ENCODE data around the gene ITPK1. TPM values are rescaled to one million over a fixed set of nuclear protein-coding genes. Genes with fewer than 3 reads are reported as not detected.

Gene ITPK1
- polyA plus RNA-seq, 4 donors: 26.9 to 36.1 (median 34.2) TPM

DNA sequence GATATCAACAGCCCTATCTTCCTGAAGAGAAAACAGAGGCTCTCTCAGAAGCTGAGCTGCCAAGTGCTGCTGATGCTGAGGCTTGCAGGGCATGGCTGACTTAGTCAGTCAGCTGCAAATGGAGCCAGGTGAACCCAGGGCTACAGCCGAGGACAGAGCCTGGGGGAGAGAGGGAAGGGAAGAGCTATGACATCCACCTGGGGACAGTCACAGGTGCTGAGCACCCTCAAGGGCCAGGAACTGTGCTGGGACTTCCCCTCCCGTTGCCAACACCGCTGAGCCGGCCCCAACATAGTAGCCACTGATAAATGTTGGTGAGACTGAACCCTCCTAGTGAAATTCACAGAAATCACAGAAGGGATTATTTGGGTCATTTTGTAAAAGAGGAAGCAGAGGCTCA is 199.5 kb downstream of the ITPK1 start:
- DNase-seq (ENCODE audit: low read depth in 4 of 4, low spot score in 2 of 4): no peak

- peak in 2 of 4 donors; percentile 20 to 45 for DNase-seq (ENCODE audit: low read depth in 4 of 4, low spot score in 2 of 4)
These were observed 201.6 kb downstream of the ITPK1 start for GRCh38 chr14:92914087-92914656.

- no peak for DNase-seq (ENCODE audit: low read depth in 4 of 4, low spot score in 2 of 4)
These were observed 208.3 kb downstream of the ITPK1 start for GRCh38 chr14:92907316-92907911.

DNA sequence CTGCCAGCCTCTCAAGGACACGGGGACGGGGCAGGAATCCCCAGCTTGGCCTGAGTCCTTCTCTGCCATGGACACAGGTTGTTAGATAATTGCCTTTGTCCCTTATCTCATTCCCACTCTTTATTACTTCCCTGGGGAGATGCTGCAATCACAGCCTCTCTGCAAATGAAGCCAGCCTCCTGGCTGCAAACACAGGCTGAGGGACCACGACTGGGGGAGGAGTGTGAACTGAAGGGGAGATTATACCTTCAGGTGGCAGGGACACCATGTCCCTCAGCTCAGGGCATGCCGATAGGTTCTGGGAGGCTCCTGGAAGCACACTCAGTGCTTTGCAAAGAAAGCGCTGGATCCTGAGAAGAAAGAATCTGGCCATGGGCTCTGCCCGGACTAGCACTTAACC is 208.9 kb downstream of the ITPK1 start:
- DNase-seq (ENCODE audit: low read depth in 4 of 4, low spot score in 2 of 4): no peak

DNA sequence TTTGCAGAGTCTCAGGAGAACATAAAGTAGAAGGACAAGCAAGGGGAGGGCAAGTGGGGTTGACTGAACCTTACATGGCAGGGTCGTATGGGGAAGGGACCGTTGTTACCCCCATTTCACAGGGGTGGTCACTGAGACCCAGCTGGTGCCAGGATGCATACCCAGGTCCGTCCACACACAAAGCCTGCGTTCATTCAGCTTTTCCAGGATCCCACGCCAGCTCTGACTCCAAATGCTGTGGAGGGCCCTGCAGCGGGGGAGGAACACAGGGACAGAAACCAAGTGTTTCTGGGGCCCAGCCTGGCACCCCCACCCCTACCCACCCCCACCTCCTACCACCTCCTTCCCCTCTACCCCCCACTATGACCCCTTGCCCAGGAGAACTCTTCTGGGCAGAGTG is 209.3 kb downstream of the ITPK1 start:
- DNase-seq (ENCODE audit: low read depth in 4 of 4, low spot score in 2 of 4): no peak

DNA sequence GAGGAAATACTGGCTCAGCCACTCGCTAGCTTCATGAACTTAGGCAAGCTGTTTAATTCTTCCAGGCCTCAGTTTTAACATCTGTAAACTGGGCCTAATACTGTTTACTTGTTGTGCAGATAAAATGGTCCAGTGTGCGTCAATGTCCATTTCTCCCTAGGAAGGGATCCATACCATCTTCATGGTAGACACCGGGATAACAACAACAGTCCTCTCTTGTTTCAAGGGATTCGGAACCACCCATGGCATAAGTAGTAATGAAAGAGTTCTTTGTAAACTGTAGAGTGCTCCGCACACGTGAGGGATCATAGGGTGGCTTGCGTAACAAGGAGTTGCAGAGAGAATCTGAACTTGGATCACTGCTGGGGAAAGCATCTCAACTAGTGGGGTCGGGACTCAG is 210.1 kb downstream of the ITPK1 start:
- no peak for DNase-seq (ENCODE audit: low read depth in 4 of 4, low spot score in 2 of 4)

- DNase-seq (ENCODE audit: low read depth in 4 of 4, low spot score in 2 of 4): no peak
These were observed 212.4 kb downstream of the ITPK1 start for GRCh38 chr14:92903359-92903758.

DNA sequence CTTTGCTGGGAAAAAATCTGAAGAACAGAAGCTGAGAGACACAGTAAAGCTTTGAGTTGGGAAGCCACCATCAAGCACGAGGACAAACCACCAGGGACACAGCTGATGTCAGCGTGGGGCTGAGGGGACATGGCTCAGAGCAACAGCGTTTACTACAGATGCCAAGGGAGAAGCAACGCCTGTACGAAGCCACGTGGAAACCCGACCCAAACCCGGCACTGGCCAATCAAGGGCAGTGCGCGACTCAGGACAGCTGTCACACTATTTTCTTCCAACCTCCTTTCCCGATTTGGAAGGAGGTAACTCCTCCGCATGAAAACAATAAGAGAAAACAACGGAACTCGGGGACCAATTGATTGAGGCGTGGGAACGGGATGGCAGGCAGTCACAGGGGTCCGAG is 213.0 kb downstream of the ITPK1 start:
- DNase-seq (ENCODE audit: low read depth in 4 of 4, low spot score in 2 of 4): no peak

DNA sequence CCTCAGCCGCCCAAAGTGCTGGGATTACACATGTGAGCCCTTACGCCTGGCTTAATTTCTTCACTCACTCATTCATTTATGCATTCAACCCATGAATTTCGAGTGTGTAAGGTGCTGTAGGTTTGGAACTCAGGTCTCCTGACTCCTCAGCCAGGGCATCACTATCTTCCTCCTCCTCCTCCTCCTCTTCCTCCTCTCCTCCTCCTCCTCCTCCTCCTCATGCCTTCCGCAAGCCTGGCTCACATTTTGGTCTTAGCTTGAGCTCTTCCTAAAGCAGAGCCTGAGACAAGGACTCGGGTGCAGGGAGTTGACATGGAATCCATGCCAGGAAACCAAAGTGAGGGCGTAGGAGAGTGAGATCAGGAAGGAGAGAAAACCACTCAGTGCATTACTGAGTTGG is 213.5 kb downstream of the ITPK1 start:
- DNase-seq (ENCODE audit: low read depth in 4 of 4, low spot score in 2 of 4): no peak

DNA sequence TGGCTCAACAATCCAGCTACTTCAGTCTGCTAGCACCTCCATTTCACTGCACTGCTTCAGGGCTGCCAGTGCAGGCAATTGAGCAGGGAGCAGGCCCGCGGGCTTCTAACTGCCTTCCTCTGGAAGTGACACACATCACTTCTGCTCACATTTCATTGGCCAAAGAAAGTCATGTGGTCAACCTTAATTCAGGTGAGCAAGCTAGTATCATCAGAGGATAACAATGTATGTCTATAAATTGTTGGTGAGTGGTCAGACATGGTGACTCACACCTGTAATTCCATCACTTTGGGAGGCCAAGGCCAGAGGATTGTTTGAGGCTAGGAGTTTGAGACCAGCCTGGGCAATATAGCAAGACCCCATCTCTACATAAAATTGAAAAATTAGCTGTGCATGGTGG is 215.1 kb downstream of the ITPK1 start:
- DNase-seq (ENCODE audit: low read depth in 4 of 4, low spot score in 2 of 4): no peak

- no peak for DNase-seq (ENCODE audit: low read depth in 4 of 4, low spot score in 2 of 4)
These were observed 217.1 kb downstream of the ITPK1 start for GRCh38 chr14:92898566-92899131.

- no peak for DNase-seq (ENCODE audit: low read depth in 4 of 4, low spot score in 2 of 4)
These were observed 217.7 kb downstream of the ITPK1 start for GRCh38 chr14:92897922-92898565.

DNA sequence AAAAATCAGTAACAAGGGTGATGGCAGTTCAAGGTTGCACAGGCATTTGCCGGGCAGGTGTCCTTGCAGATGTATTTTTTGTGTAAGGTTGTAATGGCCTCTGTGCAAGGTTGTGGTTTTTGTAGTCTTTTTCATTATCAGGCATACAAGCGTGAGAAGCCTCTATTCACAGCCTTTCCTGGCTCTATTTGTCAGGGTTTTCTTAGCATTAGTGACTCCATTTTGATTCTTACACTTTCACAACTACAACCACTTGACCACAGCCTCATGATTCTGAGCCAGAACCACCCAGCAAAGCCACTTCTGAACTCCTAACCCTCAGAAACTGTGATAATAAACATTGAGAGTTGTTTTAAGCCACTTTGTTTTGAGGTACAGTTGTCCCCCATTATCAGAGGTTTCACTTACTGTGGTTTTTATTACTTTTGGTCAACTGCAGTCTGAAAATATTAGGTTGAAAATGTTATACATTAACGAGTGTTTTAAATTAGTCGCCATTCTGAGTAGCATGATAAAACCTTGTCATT is 220.3 kb downstream of the ITPK1 start:
- no peak for DNase-seq (ENCODE audit: low read depth in 4 of 4, low spot score in 2 of 4)

DNA sequence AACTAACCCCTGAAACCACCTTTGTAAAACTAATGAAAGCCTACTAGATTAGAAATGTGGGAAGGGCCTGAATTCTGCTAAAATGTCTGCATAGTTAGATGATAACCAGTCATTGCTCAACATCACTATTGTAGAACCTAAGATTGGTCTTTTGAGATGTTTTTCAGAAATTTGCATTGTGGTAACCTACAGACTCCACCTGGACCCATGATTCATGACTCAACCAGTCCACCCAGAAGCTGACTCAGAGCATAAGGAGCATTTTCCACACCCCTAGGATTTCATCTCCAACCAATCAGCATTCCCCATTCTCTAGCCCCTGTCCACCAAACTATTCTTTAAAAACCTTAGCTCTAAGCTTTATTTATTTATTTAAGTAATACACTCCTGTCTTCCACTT is 223.1 kb downstream of the ITPK1 start:
- DNase-seq (ENCODE audit: low read depth in 4 of 4, low spot score in 2 of 4): no peak

DNA sequence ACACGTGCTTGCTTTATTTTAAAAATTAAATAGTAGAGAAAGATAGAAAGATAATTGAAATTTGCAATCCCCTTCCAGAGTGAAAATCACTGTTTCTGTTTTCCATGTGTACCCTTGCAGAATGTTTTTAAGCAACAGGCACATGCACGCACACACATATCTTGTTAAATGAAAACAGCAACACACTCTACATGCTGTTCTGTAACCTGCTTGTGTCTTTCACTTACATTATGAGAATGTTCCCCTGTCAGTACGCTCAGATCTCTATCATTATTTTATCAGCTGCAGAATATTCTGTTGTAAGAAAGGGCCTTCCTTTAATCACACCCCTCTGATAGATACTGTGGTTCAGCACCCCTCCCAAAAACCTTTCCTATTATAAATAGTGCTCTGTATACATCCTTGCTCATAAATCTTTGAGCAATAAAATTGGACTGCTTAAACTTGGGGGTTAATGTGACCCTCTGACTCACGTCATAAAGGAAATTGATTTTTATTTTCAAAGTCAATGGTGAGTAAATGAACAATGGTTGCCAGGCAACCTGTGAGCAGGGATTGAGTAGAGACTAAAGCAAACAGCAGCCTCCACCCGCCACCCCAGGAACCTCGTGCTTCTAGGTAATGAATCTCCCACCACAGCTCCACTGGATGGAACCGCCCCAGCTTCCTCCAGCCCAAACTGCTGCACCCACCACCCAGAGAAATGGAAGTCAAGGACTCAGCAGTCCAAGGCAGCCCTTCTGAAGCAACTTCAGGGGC is 224.7 kb downstream of the ITPK1 start:
- no peak for DNase-seq (ENCODE audit: low read depth in 4 of 4, low spot score in 2 of 4)

DNA sequence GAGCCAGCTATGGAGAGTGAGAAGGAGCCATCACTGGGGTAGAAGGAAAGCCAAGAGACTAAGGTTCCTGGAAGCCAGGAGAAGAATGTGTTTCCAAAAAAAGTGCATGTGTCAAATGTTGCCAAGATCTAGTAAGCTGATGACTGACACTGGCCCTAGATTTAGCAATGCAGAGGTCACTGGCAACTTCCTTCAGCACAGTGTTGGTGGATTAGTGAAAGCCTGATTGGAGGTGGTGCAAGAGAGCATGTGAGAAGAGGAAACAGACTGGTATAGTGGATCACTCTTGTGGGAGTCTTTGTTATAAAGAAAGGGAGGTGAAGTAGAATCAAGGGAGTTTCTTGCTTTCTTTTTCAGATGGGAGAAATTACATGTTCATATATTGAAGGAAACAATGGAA is 226.8 kb downstream of the ITPK1 start:
- no peak for DNase-seq (ENCODE audit: low read depth in 4 of 4, low spot score in 2 of 4)

DNA sequence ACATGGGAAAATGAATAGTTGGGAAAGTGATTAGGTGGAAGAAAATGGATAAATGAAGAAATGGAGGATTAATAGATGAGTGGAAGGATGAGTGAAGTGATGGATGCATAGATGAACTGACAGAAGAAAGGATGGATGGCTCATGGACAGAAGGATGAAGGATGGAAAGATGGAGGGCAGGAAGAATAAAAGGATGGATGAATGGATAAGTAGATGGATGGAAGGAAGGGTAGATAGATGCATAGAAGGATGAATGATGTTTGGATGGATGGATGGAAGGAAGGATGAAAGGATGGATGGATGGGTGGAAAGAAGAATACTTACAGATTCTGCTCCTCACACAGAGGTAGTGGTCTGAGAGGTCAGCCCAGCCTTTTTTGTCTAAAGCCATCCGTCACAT is 228.6 kb downstream of the ITPK1 start:
- DNase-seq (ENCODE audit: low read depth in 4 of 4, low spot score in 2 of 4): no peak

All from left renal cortex interstitium (tissue), 4 donors.